GM12878 (cell line): ENCODE data around the gene FGF14. TPM values are rescaled to one million over a fixed set of nuclear protein-coding genes. Genes with fewer than 3 reads are reported as not detected.

Source experiments
- ATAC-seq: fragments of 200-7000 bp; cut with Tn5 transposase; 3 replicates; pipeline ENCODE4 v1.9.1; 2020; ENCODE audit warnings: mild to moderate bottlenecking, moderate library complexity
- BruUV-seq: library from RNA; stranded (reverse); fragments of 400-500 nt; replicated peaks from 2 replicates; lab custom pipeline; 2021; lab: Mats Ljungman, UMichigan
- CTCF ChIA-PET: fragments of 300-600 bp; sonication (Branson Sonifier 250); formaldehyde crosslinking; extraction: SDS; loops from one replicate; lab custom pipeline; 2021; ENCODE audit warnings: inconsistent platforms; lab: Yijun Ruan, JAX
- POLR2A ChIA-PET: fragments of 350-600 bp; formaldehyde crosslinking; extraction: SDS; loops from one replicate; lab custom pipeline; 2021; ENCODE audit warnings: inconsistent platforms; lab: Charles Lee
- RAD21 ChIA-PET: fragments of 300-600 bp; sonication (Branson Sonifier 250); formaldehyde crosslinking; loops from one replicate; lab custom pipeline; 2023; ENCODE audit warnings: antibody characterized with exemption; ENCODE audit not compliant: unreplicated experiment; lab: Charles Lee
- SMC1A ChIA-PET: fragments of 300-600 bp; sonication (Branson Sonifier 250); formaldehyde crosslinking; loops from one replicate; lab custom pipeline; 2023; ENCODE audit not compliant: unreplicated experiment, uncharacterized antibody; lab: Charles Lee
- DNase-seq: peaks from one replicate; pipeline ENCODE4 v3.0.0-alpha.2; 2011; ENCODE audit warnings: low read depth, low spot score
- FAIRE-seq: peaks from 3 replicates; lab custom pipeline; 2011; peaks lifted over from hg19 to GRCh38; lab: Jason Lieb, UNC
- H2AFZ ChIP-seq: 2 replicates; pipeline ENCODE4 v1.6.0; 2011; ENCODE audit warnings: low read depth, low read length, control low read depth; ENCODE audit not compliant: control insufficient read depth
- H3K27ac ChIP-seq: 2 replicates; pipeline ENCODE4 v1.5.1; 2011; ENCODE audit warnings: control low read depth; ENCODE audit not compliant: control insufficient read depth, insufficient read depth
- H3K27me3 ChIP-seq, 2 experiments: replicated peaks in 1 of 2; 2 replicates each; pipeline versions ENCODE4 v1.6.0 to v1.6.1; 2011; ENCODE audit warnings: low read length in 1 of 2; ENCODE audit not compliant: control insufficient read depth in 2 of 2, insufficient read depth in 2 of 2
- H3K36me3 ChIP-seq, 2 experiments: 2 replicates each; pipeline ENCODE4 v1.5.1; 2011; ENCODE audit warnings: low read length in 1 of 2; ENCODE audit not compliant: control insufficient read depth in 2 of 2, insufficient read depth in 2 of 2
- H3K4me1 ChIP-seq: 2 replicates; pipeline ENCODE4 v1.6.1; 2011; ENCODE audit warnings: mild to moderate bottlenecking, low read length, moderate library complexity, mixed read lengths; ENCODE audit not compliant: control insufficient read depth, insufficient read depth
- H3K4me2 ChIP-seq: 2 replicates; pipeline ENCODE4 v1.6.0; 2011; ENCODE audit warnings: control low read depth; ENCODE audit not compliant: control insufficient read depth, insufficient read depth
- H3K4me3 ChIP-seq: fragments of 200-600 bp; sonication (generic); 2 replicates; pipeline ENCODE4 v1.5.1; 2016
- H3K79me2 ChIP-seq: 2 replicates; pipeline ENCODE4 v1.6.0; 2011; ENCODE audit warnings: low read length; ENCODE audit not compliant: control insufficient read depth, insufficient read depth
- H3K9ac ChIP-seq: 2 replicates; pipeline ENCODE4 v1.8.0; 2011; ENCODE audit warnings: low read length, control low read depth, mixed read lengths; ENCODE audit not compliant: control insufficient read depth, insufficient read depth
- H3K9me3 ChIP-seq: replicated peaks from 3 replicates; pipeline ENCODE4 v1.5.1; 2011; ENCODE audit warnings: mild to moderate bottlenecking, low read length; ENCODE audit not compliant: control insufficient read depth, insufficient read depth
- H4K20me1 ChIP-seq: 2 replicates; pipeline ENCODE4 v1.6.0; 2011; ENCODE audit not compliant: control insufficient read depth, insufficient read depth
- ASH2L ChIP-seq: fragments of 300-600, 200-600 bp; sonication (generic); IDR thresholded peaks from 2 replicates; pipeline ENCODE4 v1.6.1; 2017; ENCODE audit warnings: low read depth, mild to moderate bottlenecking, borderline replicate concordance
- ATF7 ChIP-seq: fragments of 450-650 bp; IDR thresholded peaks from 2 replicates; pipeline ENCODE4 v1.6.1; 2016; ENCODE audit warnings: low read depth, mild to moderate bottlenecking
- EZH2 ChIP-seq: IDR thresholded peaks from 2 replicates; pipeline ENCODE4 v1.6.1; 2012; ENCODE audit warnings: low read depth, mild to moderate bottlenecking, control low read depth, inconsistent platforms, low read length, borderline replicate concordance; ENCODE audit not compliant: control insufficient read depth
- HCFC1 ChIP-seq: fragments of 150-350 bp; IDR thresholded peaks from 2 replicates; pipeline ENCODE4 v1.6.1; 2014; ENCODE audit warnings: low read length
- JUND ChIP-seq: IDR thresholded peaks from 2 replicates; pipeline ENCODE4 v1.6.1; 2012; ENCODE audit warnings: low read depth, mild to moderate bottlenecking, low read length, improper control_type of control experiment, moderate library complexity
- NFYB ChIP-seq: IDR thresholded peaks from 2 replicates; pipeline ENCODE4 v1.6.1; 2011; ENCODE audit warnings: low read depth, mild to moderate bottlenecking, low read length, improper control_type of control experiment, moderate library complexity; ENCODE audit not compliant: insufficient read depth
- NR2F1 ChIP-seq: fragments of 450-650 bp; conservative IDR thresholded peaks from 2 replicates; pipeline ENCODE4 v1.6.1; 2017; ENCODE audit warnings: mild to moderate bottlenecking
- REST ChIP-seq: IDR thresholded peaks from 2 replicates; pipeline ENCODE4 v1.6.1; 2012; ENCODE audit warnings: mild to moderate bottlenecking, low read depth, low read length
- TARDBP ChIP-seq: IDR thresholded peaks from 2 replicates; pipeline ENCODE4 v1.6.1; 2016; ENCODE audit warnings: borderline replicate concordance
- USF1 ChIP-seq: IDR thresholded peaks from 2 replicates; pipeline ENCODE4 v1.6.1; 2011; ENCODE audit warnings: borderline replicate concordance, low read depth, mild to moderate bottlenecking, moderate library complexity, mixed read lengths, low read length; ENCODE audit not compliant: insufficient read depth; ENCODE audit errors: extremely low read length
- USF2 ChIP-seq: IDR thresholded peaks from 2 replicates; pipeline ENCODE4 v1.6.1; 2011; ENCODE audit warnings: low read depth, low read length, improper control_type of control experiment, borderline replicate concordance
- WGBS: methylation state at CpG from one replicate; pipeline ENCODE4 v1.1.6; 2016; ENCODE audit warnings: low lambda C conversion rate; ENCODE audit not compliant: insufficient replicate concordance, insufficient coverage; ENCODE audit errors: missing lambda C conversion rate; 5-methylcytosine and 5-hydroxymethylcytosine counted together
- in situ Hi-C: fragments of 300-500 bp; cut with MboI; formaldehyde crosslinking; loops from 9 replicates; pipeline ENCODE4 v1.14.3; 2018; ENCODE audit warnings: mixed read lengths
- intact Hi-C: fragments of 100-400 bp; cut with micrococcal nuclease; formaldehyde crosslinking; loops from one replicate; pipeline ENCODE4 v1.14.2; 2022; ENCODE audit not compliant: unreplicated experiment
- polyA plus RNA-seq, 11 experiments: library from polyadenylated mRNA; depleted of rRNA in 4 of 11; unstranded in 6 of 11; stranded (reverse) in 5 of 11; fragments of >200 nt; fragmentation: Nextera tagmentation in 4 of 11; fragmentation: Illumina TruSeq in 1 of 11; extraction: Ambion mirVana in 4 of 11; extraction: Trizol in 1 of 11; gene quantifications; 1 replicate in 1 of 11; 2 replicates in 10 of 11; pipeline versions ENCODE4 v1.2.1 to v1.2.3, GENCODE V29; 2011 to 2016; ENCODE audit warnings: inconsistent platforms in 2 of 11, missing spikeins in 2 of 11, low read depth in 1 of 11
- total RNA-seq, 4 experiments: library from RNA; depleted of rRNA in 3 of 4; stranded (reverse); fragments of >200 nt in 3 of 4; fragmentation: Illumina TruSeq in 1 of 4; extraction: Trizol in 1 of 4; gene quantifications; 2 replicates each; pipeline versions ENCODE4 v1.2.1 to v1.2.3, GENCODE V29; 2013 to 2021
- TF ChIP-seq, protein P1 (sequence below): fragments of 450-650 bp; IDR thresholded peaks from 2 replicates; pipeline ENCODE4 v1.6.1; 2017; ENCODE audit warnings: mild to moderate bottlenecking, moderate library complexity
- TF ChIP-seq, protein P2 (sequence below): fragments of 150-350 bp; IDR thresholded peaks from 2 replicates; pipeline ENCODE4 v1.6.1; 2014; ENCODE audit warnings: mild to moderate bottlenecking, low read depth, low read length

The FGF14 gene
- total and polyA plus RNA-seq, 10 of the 15 experiments (the other 5 are each of a cell fraction or from before 2014, with no cell fraction given), result under 0.01 to 0.44 (median 0.04) TPM

- 27% methylated on average over 1 of the region's 1 CpG for WGBS
- Histone ChIP-seq H3K4me2 (no peak overlapping the region), H3K4me1 (no peaks in the 10 kb centered on the region), H4K20me1 (no peaks in the 10 kb centered on the region), H3K9me3 (no peaks in the 10 kb centered on the region), H3K9ac (no peak overlapping the region), H3K4me3 (no peak overlapping the region), H3K36me3 (no peaks in the 10 kb centered on the region), H3K79me2 (no peaks in the 10 kb centered on the region), H3K27me3 (no peaks in the 10 kb centered on the region), H3K27ac (no peak overlapping the region), H2AFZ (no peak overlapping the region)
- no TSS peak for BruUV-seq
- CTCF ChIA-PET, result interaction anchor here (1.2 kb wide), 1 partner anchor 9 kb away, joined by 3 read pairs; no protein-coding TSS in a partner anchor
- SMC1A ChIA-PET, result no interaction called here
- FAIRE-seq (no peak), DNase-seq (no peak), ATAC-seq (peak; percentile 58)
- in situ Hi-C loops, result loop anchor here (25.0 kb wide), 1 partner anchor 335 kb away; no protein-coding TSS in a partner anchor
- intact Hi-C loops, result no loop called here
- POLR2A ChIA-PET, result no interaction called here
- RAD21 ChIA-PET, result no interaction called here
- TF ChIP-seq REST (no peak), NFYB (no peak), HCFC1 (no peak), ATF7 (peak; percentile 55), EZH2 (no peak), ASH2L (no peak), NR2F1 (no peak), TARDBP (no peak), USF1 (no peak), USF2 (no peak), JUND (no peak)
- TF ChIP-seq, protein P1, sequence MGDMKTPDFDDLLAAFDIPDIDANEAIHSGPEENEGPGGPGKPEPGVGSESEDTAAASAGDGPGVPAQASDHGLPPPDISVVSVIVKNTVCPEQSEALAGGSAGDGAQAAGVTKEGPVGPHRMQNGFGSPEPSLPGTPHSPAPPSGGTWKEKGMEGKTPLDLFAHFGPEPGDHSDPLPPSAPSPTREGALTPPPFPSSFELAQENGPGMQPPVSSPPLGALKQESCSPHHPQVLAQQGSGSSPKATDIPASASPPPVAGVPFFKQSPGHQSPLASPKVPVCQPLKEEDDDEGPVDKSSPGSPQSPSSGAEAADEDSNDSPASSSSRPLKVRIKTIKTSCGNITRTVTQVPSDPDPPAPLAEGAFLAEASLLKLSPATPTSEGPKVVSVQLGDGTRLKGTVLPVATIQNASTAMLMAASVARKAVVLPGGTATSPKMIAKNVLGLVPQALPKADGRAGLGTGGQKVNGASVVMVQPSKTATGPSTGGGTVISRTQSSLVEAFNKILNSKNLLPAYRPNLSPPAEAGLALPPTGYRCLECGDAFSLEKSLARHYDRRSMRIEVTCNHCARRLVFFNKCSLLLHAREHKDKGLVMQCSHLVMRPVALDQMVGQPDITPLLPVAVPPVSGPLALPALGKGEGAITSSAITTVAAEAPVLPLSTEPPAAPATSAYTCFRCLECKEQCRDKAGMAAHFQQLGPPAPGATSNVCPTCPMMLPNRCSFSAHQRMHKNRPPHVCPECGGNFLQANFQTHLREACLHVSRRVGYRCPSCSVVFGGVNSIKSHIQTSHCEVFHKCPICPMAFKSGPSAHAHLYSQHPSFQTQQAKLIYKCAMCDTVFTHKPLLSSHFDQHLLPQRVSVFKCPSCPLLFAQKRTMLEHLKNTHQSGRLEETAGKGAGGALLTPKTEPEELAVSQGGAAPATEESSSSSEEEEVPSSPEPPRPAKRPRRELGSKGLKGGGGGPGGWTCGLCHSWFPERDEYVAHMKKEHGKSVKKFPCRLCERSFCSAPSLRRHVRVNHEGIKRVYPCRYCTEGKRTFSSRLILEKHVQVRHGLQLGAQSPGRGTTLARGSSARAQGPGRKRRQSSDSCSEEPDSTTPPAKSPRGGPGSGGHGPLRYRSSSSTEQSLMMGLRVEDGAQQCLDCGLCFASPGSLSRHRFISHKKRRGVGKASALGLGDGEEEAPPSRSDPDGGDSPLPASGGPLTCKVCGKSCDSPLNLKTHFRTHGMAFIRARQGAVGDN, result no peak
- TF ChIP-seq, protein P2, sequence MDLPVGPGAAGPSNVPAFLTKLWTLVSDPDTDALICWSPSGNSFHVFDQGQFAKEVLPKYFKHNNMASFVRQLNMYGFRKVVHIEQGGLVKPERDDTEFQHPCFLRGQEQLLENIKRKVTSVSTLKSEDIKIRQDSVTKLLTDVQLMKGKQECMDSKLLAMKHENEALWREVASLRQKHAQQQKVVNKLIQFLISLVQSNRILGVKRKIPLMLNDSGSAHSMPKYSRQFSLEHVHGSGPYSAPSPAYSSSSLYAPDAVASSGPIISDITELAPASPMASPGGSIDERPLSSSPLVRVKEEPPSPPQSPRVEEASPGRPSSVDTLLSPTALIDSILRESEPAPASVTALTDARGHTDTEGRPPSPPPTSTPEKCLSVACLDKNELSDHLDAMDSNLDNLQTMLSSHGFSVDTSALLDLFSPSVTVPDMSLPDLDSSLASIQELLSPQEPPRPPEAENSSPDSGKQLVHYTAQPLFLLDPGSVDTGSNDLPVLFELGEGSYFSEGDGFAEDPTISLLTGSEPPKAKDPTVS, result no peak
Measured at GRCh38 chr13:102127153-102127552, 274.7 kb downstream of the FGF14 start.
